Astrocyte (in vitro differentiated cells and primary cell): ENCODE data around the gene ADGRE2. TPM values are rescaled to one million over a fixed set of nuclear protein-coding genes. Genes with fewer than 3 reads are reported as not detected.
"Not testable (repeated sequence)": the region's sequence is repeated elsewhere in the genome, so short reads cannot be mapped to it uniquely, and the experiment has no call there.

Experiments used
- DNase-seq: peaks from one replicate; pipeline ENCODE4 v3.0.0-alpha.2; 2010; ENCODE audit warnings: low read depth
- FAIRE-seq: peaks from 2 replicates; lab custom pipeline; 2011; peaks lifted over from hg19 to GRCh38; lab: Jason Lieb, UNC
- H2AFZ ChIP-seq: 2 replicates; pipeline ENCODE4 v1.6.0; 2012; ENCODE audit warnings: low read depth, low read length, inconsistent platforms
- H3K27ac ChIP-seq: 2 replicates; pipeline ENCODE4 v1.5.1; 2011; ENCODE audit warnings: low read depth, low read length, inconsistent platforms
- H3K27me3 ChIP-seq: 2 replicates; pipeline ENCODE4 v1.6.0; 2011; ENCODE audit warnings: low read length, inconsistent platforms; ENCODE audit not compliant: insufficient read depth
- H3K36me3 ChIP-seq: 2 replicates; pipeline ENCODE4 v1.5.1; 2011; ENCODE audit warnings: low read length, inconsistent platforms; ENCODE audit not compliant: insufficient read depth
- H3K4me1 ChIP-seq: 2 replicates; pipeline ENCODE4 v1.5.1; 2011; ENCODE audit warnings: low read length, inconsistent platforms; ENCODE audit not compliant: insufficient read depth
- H3K4me2 ChIP-seq: 2 replicates; pipeline ENCODE4 v1.6.0; 2012; ENCODE audit warnings: low read length, inconsistent platforms
- H3K4me3 ChIP-seq: 2 replicates; pipeline ENCODE4 v1.5.1; 2011; ENCODE audit warnings: low read depth, mild to moderate bottlenecking, low read length, inconsistent platforms; ENCODE audit not compliant: insufficient read depth
- H3K79me2 ChIP-seq: 2 replicates; pipeline ENCODE4 v1.6.0; 2012; ENCODE audit warnings: mild to moderate bottlenecking, low read length, inconsistent platforms; ENCODE audit not compliant: insufficient read depth
- H3K9ac ChIP-seq: 2 replicates; pipeline ENCODE4 v1.6.0; 2012; ENCODE audit warnings: mild to moderate bottlenecking, low read length, inconsistent platforms
- H3K9me3 ChIP-seq: 2 replicates; pipeline ENCODE4 v1.5.1; 2012; ENCODE audit warnings: low read depth, mild to moderate bottlenecking, low read length, inconsistent platforms; ENCODE audit not compliant: insufficient read depth
- H4K20me1 ChIP-seq: 2 replicates; pipeline ENCODE4 v1.6.0; 2012; ENCODE audit warnings: low read length, inconsistent platforms; ENCODE audit not compliant: insufficient read depth
- H3K27ac Mint-ChIP-seq: one replicate; pipeline ENCODE4 v1.8.0; 2021; ENCODE audit warnings: mild to moderate bottlenecking, mixed read lengths; ENCODE audit not compliant: unreplicated experiment
- H3K27me3 Mint-ChIP-seq: one replicate; pipeline ENCODE4 v1.8.0; 2021; ENCODE audit warnings: low read depth, mixed read lengths; ENCODE audit not compliant: unreplicated experiment
- H3K36me3 Mint-ChIP-seq: one replicate; pipeline ENCODE4 v1.8.0; 2021; ENCODE audit warnings: low read depth, mixed read lengths; ENCODE audit not compliant: unreplicated experiment
- H3K4me1 Mint-ChIP-seq: one replicate; pipeline ENCODE4 v1.8.0; 2021; ENCODE audit warnings: low read depth, mixed read lengths; ENCODE audit not compliant: unreplicated experiment
- H3K4me3 Mint-ChIP-seq: one replicate; pipeline ENCODE4 v1.8.0; 2021; ENCODE audit warnings: mild to moderate bottlenecking, moderate library complexity, mixed read lengths; ENCODE audit not compliant: unreplicated experiment
- H3K9me3 Mint-ChIP-seq: one replicate; pipeline ENCODE4 v1.8.0; 2021; ENCODE audit warnings: mild to moderate bottlenecking, mixed read lengths; ENCODE audit not compliant: unreplicated experiment
- EZH2 ChIP-seq: IDR thresholded peaks from 2 replicates; pipeline ENCODE4 v1.6.1; 2012; ENCODE audit warnings: mild to moderate bottlenecking, low read length, inconsistent platforms; ENCODE audit not compliant: insufficient read depth
- total RNA-seq: library from RNA; stranded (reverse); gene quantifications from 2 replicates; pipeline ENCODE4 v1.2.1, GENCODE V29; 2021
- TF ChIP-seq, protein P1 (sequence below): IDR thresholded peaks from 2 replicates; pipeline ENCODE4 v1.5.1; 2011; ENCODE audit warnings: low read depth, mild to moderate bottlenecking, inconsistent platforms, low read length, moderate library complexity; ENCODE audit not compliant: insufficient read depth

The ADGRE2 gene
- total RNA-seq, 1 donor from 2014 or later: 0.34 TPM

DNA sequence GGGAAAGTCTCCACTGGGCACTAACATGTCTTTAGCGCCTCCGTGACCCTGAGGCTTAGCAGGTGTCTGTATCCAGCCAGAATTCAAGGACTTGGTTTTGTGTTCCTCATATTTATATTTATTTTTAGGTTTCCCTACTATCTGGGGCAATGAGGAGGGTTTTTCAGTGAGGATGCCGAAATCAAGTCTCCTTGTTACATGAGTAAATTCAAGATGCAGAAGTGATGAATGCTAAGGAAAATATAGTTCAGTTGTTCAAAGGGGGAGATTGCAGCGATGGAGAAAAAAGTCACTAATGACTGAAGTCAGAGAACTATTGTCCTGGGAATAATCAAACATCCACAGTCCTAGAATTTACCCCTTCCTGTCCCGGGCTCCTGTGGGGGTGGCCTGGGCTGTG, 791 bp upstream of the ADGRE2 start:
- Mint-ChIP-seq H3K27me3 (peaks cover 20% of the 10 kb centered on the region), H3K4me3 (no peak overlapping the region), H3K4me1 (no peaks in the 10 kb centered on the region), H3K36me3 (no peaks in the 10 kb centered on the region), H3K27ac (no peak overlapping the region), H3K9me3 (no peaks in the 10 kb centered on the region)
- H3K36me3 ChIP-seq: no peaks in the 10 kb centered on the region
- no peaks in the 10 kb centered on the region for H4K20me1 ChIP-seq
- DNase-seq (no peak), FAIRE-seq (no peak)
- TF ChIP-seq, protein P1, sequence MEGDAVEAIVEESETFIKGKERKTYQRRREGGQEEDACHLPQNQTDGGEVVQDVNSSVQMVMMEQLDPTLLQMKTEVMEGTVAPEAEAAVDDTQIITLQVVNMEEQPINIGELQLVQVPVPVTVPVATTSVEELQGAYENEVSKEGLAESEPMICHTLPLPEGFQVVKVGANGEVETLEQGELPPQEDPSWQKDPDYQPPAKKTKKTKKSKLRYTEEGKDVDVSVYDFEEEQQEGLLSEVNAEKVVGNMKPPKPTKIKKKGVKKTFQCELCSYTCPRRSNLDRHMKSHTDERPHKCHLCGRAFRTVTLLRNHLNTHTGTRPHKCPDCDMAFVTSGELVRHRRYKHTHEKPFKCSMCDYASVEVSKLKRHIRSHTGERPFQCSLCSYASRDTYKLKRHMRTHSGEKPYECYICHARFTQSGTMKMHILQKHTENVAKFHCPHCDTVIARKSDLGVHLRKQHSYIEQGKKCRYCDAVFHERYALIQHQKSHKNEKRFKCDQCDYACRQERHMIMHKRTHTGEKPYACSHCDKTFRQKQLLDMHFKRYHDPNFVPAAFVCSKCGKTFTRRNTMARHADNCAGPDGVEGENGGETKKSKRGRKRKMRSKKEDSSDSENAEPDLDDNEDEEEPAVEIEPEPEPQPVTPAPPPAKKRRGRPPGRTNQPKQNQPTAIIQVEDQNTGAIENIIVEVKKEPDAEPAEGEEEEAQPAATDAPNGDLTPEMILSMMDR: no peak
- TF ChIP-seq EZH2: no peak
- no peak overlapping the region for H3K4me3 ChIP-seq
- no peaks in the 10 kb centered on the region for H3K27me3 ChIP-seq
- no peaks in the 10 kb centered on the region for H3K4me1 ChIP-seq
- no peak overlapping the region for H3K4me2 ChIP-seq
- no peaks in the 10 kb centered on the region for H3K79me2 ChIP-seq
- H3K27ac ChIP-seq: no peak overlapping the region
- no peaks in the 10 kb centered on the region for H3K9me3 ChIP-seq
- H3K9ac ChIP-seq: no peak overlapping the region
- no peak overlapping the region for H2AFZ ChIP-seq

DNA sequence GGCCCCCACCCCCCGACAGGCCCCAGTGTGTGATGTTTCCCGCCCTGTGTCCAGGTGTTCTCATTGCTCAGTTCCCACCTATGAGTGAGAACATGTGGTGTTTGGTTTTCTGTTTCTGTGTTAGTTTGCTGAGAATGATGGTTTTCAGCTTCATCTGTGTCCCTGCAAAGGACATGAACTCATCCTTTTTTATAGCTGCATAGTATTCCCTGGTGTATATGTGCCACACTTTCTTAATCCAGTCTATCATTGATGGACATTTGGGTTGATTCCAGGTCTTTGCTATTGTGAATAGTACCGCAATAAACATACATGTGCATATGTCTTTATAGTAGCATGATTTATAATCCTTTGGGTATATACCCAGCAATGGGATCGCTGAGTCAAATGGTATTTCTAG, 715 bp downstream of the ADGRE2 start:
- H3K4me3 Mint-ChIP-seq, H3K27me3 ChIP-seq, H3K9me3 ChIP-seq, H3K9me3 Mint-ChIP-seq, H3K4me2 ChIP-seq, H3K36me3 ChIP-seq, H3K27ac Mint-ChIP-seq, H3K27ac ChIP-seq, H3K4me3 ChIP-seq, H2AFZ ChIP-seq, H3K4me1 Mint-ChIP-seq, H3K9ac ChIP-seq, H3K36me3 Mint-ChIP-seq, H4K20me1 ChIP-seq, H3K79me2 ChIP-seq, H3K4me1 ChIP-seq, DNase-seq, FAIRE-seq: not testable (repeated sequence)
- H3K27me3 Mint-ChIP-seq: peaks cover 27% of the 10 kb centered on the region

DNA sequence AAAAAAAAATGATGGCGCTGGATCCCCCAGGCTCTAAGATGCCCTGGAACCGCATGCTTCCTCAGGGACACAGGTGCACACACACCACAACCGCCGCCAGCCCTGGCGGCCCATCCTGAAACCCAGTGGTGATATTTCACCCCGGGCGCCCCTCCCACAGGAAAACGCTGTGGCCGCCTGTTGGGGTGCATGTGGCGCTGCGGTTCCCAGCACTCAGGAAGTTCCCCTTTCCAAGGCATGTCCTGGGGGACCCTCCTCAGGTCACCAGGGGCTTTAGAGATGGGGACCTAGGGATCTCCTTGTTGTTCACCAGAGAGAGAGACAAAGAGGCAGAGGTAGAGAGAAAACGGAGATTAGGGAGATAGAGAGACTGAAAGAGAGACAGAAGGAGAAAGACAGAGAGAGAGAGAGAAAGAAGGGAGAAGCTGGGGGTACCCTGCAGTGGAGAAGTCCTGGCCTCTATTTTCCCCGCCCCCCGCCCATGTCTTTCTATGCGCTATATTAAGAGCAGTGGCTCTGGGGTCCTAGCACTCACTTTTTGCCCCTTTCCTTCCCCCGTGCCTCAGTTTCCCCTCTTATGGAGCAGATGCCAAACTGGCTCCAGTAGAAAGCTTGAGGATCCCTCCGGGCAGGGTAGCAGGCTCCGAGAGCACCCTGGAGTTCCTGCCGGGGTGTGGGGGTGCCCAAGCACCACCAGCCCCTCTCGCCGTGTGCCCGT, 2.3 kb downstream of the ADGRE2 start:
- Histone ChIP-seq H3K4me3 (no peak overlapping the region), H3K27ac (no peak overlapping the region), H3K4me2 (peak overlapping the region; percentile 26), H3K9me3 (no peaks in the 10 kb centered on the region), H3K79me2 (no peaks in the 10 kb centered on the region), H2AFZ (no peak overlapping the region), H3K27me3 (no peaks in the 10 kb centered on the region), H3K4me1 (no peaks in the 10 kb centered on the region), H3K36me3 (no peaks in the 10 kb centered on the region), H3K9ac (no peak overlapping the region), H4K20me1 (no peaks in the 10 kb centered on the region)
- DNase-seq: no peak
- TF ChIP-seq EZH2: no peak
- TF ChIP-seq, protein P1: no peak
- no peaks in the 10 kb centered on the region for H3K9me3 Mint-ChIP-seq
- peak overlapping the region; percentile 27 for H3K4me3 Mint-ChIP-seq
- H3K36me3 Mint-ChIP-seq: no peaks in the 10 kb centered on the region
- FAIRE-seq: no peak
- H3K27ac Mint-ChIP-seq: peak overlapping the region; percentile 34
- H3K27me3 Mint-ChIP-seq: peaks cover 31% of the 10 kb centered on the region
- H3K4me1 Mint-ChIP-seq: no peaks in the 10 kb centered on the region

DNA sequence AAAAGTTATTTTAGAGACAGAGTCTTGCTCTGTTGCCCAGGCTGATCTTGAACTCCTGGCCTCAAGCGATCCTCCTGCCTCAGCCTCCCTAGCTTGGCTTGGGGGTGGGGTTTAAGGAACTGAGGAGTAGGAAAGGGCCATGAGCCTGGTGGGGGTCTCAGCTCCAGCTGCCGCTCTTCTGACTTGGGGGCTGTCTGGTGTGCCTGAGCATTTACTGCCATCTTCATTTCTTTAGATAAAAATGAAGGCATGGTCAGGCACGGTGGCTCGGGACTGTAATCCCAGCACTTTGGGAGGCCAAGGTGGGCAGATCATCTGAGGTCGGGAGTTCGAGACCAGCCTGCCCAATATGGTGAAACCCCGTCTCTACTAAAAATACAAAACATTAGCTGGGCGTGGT, 3.0 kb downstream of the ADGRE2 start:
- H3K9me3 Mint-ChIP-seq, H3K27ac Mint-ChIP-seq, H3K4me3 ChIP-seq, H3K4me2 ChIP-seq, H3K4me1 Mint-ChIP-seq, H3K4me1 ChIP-seq, H3K36me3 Mint-ChIP-seq, DNase-seq, FAIRE-seq, H3K4me3 Mint-ChIP-seq, H3K27me3 ChIP-seq, H3K9ac ChIP-seq, H3K27ac ChIP-seq, H2AFZ ChIP-seq, H3K36me3 ChIP-seq, H3K79me2 ChIP-seq, H4K20me1 ChIP-seq, H3K9me3 ChIP-seq: not testable (repeated sequence)
- peaks cover 30% of the 10 kb centered on the region for H3K27me3 Mint-ChIP-seq
